A549 treated with ZK216348 at 1 μM for 4 hours (cell line): Measurements from ENCODE around the gene SHLD1. TPM values are rescaled to one million over a fixed set of nuclear protein-coding genes. Genes with fewer than 3 reads are reported as not detected.

Experiments
- total RNA-seq: library from RNA; stranded (reverse); fragments of 200-300 nt; extraction: Qiagen RNA extraction; gene quantifications from 5 replicates; pipeline ENCODE4 v1.2.3, GENCODE V29; 2022; ENCODE audit warnings: low read depth

Gene SHLD1, protein sequence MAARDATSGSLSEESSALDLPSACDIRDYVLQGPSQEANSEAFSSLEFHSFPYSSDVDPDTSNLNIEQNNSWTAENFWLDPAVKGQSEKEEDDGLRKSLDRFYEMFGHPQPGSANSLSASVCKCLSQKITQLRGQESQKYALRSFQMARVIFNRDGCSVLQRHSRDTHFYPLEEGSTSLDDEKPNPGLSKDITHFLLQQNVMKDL
- 4.7 to 9.9 TPM (median 6.4 TPM) in 5 replicates for total RNA-seq

DNA sequence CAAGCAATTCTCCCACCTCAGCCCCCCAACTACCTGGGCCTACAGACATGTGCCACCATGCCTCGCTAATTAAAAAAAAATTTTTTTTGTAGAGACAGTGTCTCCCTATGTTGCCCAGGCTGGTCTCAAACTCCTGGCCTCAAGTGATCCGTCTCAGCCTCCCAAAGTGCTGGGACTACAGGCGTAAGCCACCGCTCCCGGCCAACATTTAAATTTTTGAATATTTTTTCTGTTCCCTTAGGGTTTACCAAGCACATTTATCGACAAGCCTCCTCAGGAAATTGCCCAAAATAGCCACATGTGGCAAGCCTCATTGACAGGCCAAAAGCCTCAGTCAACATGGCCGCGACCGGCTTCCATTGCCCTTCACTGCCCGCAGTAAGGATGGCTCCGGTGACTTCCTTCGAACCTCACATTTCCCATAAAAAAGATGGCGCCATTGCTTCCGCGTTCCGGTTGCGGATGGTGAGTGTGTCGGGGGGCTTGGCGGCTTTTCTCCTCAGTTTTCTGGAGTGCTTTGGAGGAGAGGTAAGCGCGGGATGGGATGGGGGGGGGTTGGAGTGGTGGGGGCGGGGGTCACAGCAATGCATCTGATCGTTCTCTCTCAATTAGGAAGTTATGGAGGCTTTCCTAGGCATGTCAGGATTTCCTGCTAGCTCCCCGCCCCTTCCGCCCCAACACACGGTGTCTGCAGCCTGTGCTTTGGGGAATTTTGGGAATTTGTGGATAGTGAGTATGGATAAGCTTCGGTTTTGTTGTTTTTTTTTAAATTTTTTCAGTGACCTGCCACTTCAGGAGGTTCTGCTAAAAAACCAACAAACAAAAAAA lies at the start of gene SHLD1:
TSS of gene SHLD1 (plus strand) at position 450 of the 828 bp plus-strand sequence. CDS start 22,465 bp downstream, outside the sequence.

Other genes with a start within 250 kb of the SHLD1 start
- 10.4 to 21.9 TPM (median 14.9 TPM) in 5 replicates for gene GPCPD1, start 139.4 kb upstream of the SHLD1 start, total RNA-seq
- gene CHGB, start 161.1 kb downstream of the SHLD1 start, total RNA-seq, result 2.5 to 4.8 TPM (median 3.5 TPM) in 5 replicates
- 43.4 to 62.4 TPM (median 46.5 TPM) in 5 replicates for gene TRMT6, start 200.1 kb downstream of the SHLD1 start, total RNA-seq
- gene MCM8, start 200.3 kb downstream of the SHLD1 start, total RNA-seq, result 17.5 to 26.2 TPM (median 21.8 TPM) in 5 replicates